SW 1271 (cell line): ENCODE data around the gene GJB4.
"Not testable (repeated sequence)": the region's sequence is repeated elsewhere in the genome, so short reads cannot be mapped to it uniquely, and the experiment has no call there.

Source experiments
- DNase-seq, 2 experiments: peaks; one replicate each; lab custom pipeline; 2025; lab: John Stamatoyannopoulos, UW

GJB4 gene

DNA sequence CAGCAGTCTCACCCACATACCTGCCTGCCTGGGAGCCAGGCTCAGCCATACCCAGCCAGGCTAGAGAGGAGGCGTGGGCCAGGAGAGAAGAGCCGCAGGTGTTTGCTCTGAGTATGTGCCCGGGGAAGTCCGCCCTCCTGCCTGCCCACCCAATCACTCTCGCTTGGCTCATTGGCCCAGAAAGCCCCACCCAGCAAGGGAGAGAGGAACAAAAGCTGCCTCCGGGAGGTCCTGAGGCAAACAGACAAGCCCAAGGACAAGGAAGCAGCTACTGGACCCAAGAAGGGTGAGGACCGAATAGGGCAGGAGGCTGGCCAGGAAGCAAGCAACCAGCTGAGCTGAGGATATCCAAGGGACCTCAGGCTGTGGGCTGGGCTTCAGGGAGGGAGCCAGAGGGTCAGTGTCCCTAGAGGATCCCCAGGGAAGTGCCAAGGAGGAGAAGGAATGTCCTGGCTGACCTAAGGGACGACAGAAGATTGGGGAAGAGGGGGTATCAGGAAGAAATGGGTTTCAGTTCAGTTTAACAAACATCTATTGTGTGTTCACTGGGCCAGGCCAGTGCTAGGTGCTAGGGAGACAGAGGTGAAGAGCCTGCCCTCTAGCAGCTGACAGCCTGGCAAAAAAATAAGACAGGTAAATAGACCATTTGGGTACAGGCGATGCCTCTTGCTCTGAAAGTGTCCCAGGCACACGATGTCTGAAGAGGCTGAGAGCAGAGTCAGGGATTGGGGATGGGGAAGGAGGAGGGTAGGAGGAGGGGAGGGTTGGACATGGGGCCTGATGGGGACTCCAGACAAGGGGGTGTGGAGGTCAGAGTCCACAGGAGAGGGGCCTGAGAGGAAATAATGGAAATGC, at the start of gene GJB4:
GJB4 (plus strand) TSS at position 238 of the 855 bp plus-strand sequence. CDS start 1,515 bp downstream, outside the sequence.
- DNase-seq = peak in 1 of 2 experiments; percentile 6

DNA sequence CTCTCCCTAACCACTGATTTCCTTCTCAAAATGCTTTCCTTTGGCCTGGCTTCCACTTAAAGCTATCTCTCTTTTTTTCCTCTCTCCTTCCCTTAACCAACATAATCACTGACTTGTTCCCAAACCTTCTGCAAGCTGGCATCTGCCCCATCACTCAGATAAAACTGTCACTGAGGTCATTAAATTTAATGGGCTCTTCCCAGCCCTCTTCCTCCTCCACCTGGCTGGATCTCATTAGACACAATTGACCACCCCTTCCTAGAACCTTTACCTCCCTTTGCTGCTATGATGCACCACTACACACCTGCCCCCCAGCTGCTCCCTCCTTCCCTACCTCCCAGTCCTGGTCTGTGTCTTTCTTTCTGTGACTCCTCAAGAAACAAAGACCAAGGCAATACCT, 48.7 kb upstream of the GJB4 start:
- DNase-seq = no peak

DNA sequence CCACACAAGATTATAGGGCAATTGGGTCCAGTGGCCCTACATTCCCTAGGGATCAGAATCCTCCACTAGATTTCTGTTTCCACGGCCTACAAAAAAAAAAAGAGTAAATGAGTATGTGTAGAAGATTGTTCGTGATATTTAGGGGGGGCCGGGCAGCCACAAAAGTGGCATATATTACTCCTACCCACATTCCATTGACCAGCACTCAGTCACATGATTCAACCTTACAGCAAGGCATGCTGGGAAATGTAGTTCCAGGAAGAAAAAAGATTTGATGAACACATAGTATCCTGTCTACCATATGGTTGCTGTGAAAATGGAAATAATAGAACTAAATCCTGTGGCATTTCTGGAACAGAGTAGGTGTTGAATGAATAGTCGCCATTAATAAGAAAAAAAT, 48.1 kb upstream of the GJB4 start:
- no peak for DNase-seq

DNA sequence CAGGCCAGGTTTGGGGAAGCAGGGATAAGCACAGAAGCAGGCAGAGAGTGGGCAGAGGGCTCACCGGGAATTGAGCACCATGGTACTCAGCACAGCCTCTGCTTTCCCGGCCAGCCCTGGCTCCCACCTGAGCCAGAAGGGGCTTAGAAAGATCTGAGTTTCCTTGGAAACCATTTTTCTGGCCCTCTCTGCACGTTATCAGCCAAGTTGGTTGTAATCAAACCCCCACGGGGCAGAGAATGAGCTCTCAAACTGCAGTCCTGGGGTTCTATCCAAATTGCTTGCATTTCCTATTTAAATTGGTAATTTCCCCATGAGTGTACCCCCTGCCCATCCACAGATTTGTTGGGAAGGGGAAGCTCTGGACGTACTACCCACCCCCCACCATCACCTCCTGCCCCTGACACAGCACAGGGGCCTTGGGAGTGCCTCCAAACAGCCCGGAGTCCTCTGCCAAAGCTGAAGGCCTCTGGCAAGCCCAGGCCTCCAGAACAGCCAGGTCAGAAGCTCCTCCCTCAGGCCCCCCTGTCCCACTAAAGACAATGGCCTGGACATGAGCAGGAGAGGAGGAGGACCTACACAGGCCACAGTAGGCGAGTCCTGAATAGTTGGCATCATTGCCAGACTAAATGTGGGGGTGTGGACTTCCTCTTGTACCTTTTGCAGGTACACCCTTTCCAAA, 47.4 kb upstream of the GJB4 start:
- no peak for DNase-seq

DNA sequence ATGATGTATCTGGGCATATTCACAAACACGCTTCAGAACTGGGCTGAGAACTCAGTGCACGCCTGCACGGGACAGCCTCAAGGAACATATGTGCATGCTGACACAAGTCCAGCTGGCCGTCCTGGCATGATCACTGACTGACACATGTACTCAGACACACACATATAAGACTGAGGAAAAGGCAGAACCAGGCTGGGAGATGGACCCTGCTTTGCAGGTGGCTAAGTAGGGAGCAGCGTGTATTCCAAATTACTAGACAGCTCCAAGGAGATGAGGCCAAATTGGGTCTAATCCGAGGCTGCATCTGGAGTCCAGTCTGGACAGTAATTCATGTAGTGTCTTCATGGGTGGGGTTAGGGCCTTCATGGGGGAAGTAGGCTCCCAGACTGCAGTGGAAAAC, 46.1 kb upstream of the GJB4 start:
- DNase-seq = no peak

DNA sequence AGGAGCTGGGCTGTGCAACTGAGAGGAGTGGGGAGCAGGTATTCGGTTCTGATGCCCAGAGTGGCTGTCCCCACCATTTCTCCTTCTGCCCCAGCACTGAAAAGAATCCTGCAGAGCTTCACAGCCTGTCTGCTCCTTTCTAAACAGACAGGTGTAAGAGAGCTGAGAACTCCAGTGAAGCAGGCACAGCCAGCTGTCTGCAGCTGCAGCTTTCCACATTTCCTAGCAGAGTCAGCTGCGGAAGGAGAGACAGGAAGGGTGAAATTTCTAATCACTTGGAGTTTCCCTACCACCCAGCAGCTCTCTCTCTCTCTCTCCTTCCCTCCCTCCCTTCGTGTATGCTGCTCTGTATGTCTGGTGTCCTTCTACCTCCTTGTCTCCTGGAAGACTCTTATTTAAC, 45.2 kb upstream of the GJB4 start:
- DNase-seq = no peak

DNA sequence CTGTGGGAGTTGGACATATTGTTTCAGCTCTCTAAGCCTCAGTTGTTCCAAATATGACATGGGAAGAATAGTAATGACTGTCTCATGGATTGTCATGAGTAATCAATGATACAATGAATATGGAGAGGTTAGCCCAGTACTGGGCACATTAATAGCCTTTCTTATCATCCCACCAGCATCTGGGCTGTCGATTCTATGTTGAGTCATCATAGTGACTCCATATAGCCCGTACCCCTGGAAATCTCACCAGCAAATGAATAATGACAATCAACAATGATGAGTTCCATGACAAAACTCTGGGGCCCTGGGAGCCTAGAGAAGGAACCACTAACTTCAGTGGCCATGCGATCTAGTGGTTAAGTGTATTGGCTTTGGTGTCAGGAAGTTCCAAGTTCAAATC, 44.4 kb upstream of the GJB4 start:
- no peak for DNase-seq

DNA sequence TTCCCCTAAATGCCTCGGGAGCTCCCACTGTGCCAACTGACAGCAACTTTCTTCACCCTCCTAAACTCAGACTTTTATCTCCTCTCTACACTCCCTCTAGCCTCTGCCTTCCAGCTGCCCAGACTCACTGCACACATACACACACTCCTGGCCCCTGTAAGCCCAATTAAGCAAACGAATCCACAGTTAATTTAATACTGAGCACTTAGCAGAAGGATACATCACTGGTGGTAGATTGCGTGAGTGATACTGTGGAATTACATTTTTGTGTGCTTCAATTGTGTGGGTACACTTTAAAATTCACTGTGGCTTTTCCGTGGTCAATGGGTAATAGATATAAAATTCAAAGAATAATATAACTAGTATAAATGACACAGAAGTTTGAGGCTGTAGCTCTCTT, 38.3 kb upstream of the GJB4 start:
- no peak for DNase-seq

DNA sequence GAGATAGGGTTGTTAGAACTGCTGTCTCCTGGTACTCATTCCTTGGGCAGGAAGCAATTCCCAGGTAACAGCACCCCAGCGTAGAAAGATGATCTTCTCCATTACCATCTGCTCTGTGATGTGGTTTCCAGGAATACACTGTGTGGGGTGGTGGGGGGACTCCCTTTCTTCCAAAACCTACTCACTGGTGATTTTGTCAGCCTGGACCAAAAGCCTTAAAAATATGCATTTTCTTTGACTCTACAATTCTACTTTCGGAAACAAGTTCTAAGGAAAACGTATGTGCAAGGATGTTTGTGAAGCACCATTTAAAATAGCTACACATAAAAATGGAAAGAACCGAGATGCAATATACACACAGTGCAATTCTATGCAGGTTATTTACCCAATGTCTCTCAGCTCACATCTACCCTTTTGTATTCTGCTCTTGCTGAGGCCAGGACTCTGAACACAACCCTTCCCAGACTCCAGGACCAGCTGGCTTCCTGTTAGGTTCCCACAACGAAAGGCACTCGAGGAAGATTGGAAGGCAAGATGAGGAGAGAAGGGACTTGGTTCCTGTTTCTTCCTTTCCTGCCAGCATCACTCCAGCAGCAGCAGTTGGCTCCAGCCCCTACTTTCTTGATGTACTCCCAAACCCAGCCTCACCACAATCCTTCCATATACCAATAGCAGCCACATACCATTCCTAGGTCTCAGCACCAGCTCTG, 37.7 kb upstream of the GJB4 start:
- DNase-seq = no peak

DNA sequence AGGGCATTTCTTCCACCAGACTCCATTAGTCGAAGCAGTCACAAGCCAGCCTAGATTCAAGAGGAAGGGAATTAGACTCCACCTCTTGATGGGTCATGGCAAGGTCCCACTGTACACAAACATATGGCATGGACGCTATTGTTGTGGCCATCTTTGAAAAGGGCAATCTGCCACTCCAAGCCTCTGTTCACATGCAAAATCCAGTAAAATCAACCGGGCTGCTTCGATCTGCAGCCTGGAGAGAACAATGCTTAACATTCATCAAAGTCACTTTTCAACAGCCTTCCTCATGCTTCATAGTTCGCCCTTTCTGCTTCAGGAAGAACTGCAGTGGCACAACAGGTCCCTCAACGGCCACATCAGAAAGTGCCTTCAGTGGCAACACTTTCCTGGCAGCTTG, 32.7 kb upstream of the GJB4 start:
- DNase-seq = no peak

DNA sequence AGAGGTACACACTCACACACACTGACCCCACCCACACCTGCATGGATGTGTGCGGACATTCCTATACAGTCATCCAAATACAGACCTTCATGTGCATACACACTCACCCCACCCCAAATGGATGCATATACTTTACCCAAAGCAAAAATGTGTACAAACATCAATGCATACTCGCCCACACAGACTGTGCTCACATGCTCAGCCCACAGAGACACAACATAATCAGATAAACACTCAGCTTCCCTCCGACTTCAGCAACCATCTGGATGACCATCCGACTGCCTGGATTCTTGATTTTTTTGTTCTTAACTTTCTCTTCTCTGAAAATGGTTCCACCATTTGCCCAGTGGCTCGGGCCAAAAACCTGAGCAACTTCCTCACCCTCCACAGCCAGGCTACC, 29.1 kb upstream of the GJB4 start:
- DNase-seq = no peak

DNA sequence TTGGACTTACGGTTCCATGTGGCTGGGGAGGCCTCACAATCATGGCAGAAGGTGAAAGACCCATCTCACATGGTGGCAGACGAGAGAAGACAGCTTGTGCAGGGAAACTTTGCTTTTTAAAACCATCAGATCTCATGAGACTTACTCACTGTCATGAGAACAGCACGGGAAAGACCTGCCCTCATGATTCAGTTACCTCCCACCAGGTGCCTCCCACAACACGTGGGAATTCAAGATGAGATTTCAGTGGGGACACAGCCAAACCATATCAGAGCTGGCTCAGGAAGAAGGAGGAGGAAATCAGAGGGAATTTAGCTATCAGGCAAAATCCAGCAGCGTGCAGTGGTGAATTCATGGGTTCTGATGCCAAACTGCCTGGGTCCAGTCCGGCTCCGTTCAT, 26.7 kb upstream of the GJB4 start:
- DNase-seq = not testable (repeated sequence)

DNA sequence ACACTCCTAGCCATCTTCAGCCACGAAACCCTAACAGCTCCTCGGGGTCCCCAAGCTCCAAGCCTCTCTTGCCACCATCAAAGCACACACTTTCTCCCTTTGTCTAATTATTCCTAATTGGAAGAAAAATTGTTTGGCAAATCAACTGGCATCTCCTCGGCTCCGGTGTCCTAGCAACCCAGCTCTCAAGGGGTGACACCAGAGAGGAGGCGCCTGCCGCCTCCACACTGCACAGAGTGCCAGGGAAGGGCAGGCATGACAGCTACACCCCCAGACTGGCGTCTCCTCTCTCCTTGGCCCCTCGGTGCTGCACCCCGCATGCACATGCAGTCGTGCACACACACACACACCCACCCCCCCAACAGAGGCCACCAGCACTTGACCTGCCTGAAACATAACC, 22.8 kb upstream of the GJB4 start:
- no peak for DNase-seq

DNA sequence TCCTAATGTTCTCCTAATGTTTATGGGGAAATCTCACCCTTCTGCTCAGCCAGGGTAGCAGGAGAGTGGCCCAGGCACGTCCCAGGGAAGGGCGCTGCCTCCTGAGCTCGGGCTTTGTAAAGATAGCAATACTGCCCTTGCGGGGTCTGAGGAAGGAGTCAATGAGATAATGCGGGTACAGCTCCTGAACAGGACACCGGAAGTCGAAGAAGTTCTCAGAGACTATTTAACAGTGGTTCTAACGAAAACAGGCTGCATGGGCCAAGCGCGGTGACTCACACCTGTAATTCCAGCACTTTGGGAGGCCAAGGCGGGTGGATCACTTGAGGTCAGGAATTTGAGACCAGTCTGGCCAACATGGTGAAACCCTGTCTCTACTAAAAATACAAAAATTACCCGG, 22.3 kb upstream of the GJB4 start:
- DNase-seq = not testable (repeated sequence)

DNA sequence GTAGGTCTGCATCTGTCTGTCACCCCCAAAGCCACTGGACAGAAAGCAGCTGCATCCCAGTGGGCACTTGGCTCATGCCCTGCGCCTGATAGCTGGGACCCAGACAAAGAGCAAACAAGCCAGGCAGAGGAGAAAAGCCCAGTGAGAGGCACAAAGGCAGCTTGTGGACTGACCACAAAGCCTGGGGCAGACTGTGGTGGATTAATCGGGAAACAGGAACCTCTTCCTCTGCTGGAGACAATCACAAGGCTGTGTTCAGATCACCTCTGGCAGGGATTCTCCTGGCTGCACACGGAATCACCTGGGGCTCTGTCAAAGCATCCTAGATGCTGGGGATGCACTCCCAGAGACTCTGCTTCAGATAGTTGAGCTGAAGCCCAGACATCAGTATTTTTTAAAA, 19.9 kb upstream of the GJB4 start:
- no peak for DNase-seq

DNA sequence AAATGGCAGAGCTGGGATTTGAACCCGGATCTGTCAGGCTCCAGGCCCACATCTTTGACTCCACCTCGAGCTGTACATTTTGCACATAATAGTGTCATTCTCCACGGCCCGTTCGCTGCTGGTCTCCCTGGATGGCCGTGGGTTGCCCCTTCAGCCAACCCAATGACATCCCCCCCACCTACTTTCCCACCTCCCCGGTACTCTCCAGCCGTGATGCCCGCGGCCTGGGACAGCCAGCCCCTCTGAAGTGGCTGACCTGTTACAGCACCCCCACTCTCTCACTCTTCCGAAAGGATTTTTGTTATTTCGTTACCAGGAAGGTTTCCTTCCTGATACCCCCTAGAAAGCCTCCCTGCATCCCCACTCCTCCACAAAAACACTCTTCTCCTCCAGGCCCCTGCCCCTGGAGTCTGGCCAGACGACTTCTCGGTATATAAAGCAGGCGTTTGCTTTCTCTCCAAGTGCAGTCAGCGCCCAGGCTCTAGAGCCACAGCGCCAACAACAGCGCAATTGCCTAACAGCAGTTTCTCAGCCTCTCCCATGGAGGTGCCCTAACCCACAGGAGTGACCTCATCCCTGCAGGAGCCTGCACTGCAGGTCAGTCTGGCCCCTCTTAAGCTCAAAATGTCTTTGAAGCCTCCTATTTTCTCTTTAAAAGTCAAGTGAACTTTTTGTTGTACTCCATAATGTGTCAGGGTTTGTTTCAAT, 19.2 kb upstream of the GJB4 start:
- DNase-seq = no peak

DNA sequence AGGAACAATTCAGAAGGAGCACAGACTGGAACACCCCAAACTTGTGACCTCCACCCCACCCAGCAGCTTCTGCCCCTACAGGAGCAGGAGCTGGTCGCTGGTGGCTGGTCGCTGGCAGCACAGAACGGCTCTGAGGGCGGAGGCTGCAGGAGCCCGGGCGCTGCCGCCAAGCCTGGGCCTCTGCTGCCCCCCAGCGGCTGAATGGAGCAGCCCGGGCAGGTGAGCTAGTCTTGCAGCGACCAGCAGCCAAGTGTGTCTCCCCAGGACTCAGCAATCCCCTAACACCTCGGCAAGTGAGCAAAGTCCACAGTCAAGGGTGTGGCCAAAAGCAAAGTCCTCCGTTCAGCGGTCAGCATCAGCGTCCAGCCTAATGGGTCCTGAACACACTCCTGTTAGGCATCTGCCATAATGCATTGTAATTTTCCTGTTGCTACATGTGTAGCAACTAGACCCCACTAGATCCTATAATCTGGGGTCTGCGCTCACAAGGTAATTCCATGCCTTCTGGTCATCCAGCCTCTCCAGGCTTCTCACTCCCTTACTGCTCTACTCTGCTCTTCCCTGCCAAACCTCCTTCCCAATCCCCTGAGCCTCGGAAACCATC, 16.8 kb upstream of the GJB4 start:
- DNase-seq = peak; percentile 19 to 53

DNA sequence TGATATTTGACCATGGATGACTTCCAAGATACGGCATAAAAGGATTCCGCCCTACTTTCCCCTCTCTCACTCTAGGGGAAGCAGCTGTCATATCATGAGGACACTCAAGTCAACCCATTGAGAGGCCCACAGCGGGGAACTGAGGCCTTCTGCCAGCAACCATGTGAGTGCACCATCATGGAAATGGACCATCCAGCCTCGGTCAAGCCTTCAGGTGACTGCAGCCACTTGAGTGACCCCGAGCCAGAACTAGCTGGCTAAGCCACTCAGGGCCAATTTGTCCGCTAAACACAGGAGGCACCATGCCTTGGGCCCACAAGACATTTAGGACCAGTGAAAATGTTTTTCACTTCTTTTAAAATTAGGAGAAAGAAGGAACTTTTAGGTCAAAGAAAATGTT, 15.8 kb upstream of the GJB4 start:
- DNase-seq = no peak

DNA sequence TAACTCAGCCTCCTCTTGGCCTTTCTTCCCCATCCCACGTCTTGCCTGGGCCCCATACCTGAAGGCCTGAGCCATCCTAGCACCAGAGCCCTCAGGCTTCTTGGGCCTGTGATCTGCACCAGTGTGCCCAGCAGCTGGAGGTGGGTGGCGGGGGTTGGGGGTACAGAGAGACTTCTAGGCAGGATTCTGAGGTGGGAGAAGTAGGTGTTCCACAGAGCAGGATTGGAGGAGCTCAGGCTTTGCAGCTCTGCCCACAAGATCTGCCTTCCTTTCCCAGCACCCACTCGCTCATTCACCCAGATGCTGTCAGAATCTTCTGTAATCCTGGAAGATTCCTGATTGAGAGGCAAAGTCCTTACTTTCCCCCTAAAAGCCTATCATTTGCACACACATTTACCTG, 14.7 kb upstream of the GJB4 start:
- no peak for DNase-seq

DNA sequence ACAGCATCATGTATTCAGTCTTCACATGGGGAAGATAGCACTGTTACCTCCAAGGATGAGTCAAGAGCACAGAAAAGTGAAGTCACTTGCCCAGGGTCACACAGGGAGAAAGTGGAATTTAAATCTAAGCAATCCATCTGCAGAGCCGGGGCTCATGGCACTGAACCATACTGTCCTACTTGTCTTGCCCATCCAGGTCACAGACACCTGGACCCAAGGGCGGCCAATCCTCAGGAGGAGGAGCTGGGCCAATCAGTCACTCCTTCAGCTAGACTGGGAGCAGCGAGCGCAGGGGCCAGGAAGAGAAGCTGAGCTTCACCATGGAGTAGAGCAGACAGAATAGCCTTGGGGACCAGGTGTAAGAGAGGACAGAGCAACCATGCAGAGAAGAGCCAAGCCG, 13.9 kb upstream of the GJB4 start:
- no peak for DNase-seq

DNA sequence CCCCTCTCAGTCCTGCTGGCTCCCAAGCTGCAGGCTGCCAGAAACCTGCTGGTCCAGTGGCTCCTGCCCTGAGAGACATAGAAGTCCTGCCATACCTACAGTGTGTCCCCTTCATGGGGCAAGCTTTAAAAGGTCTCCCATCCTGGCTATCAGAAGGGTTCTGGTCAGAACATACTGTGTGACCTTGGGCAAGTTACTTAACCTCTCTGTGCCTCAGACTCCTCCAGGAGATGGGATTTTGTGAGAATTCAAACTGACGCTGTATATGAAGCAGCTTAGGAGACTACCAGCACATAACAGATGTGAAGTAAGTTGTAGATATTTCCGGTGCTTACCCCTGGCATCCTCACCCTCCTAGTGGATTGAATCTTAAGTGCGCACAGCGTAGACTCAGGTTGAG, 13.4 kb upstream of the GJB4 start:
- DNase-seq = no peak
